GM10266 (cell line): Measurements from ENCODE around the gene TMEM54.

Source experiments
- DNase-seq: peaks from one replicate; pipeline ENCODE4 v3.0.0; 2012; ENCODE audit errors: extremely low spot score
- CTCF ChIP-seq: IDR thresholded peaks from 2 replicates; pipeline ENCODE4 v1.5.1; 2012; ENCODE audit warnings: mild to moderate bottlenecking, low read depth; ENCODE audit not compliant: control insufficient read depth, insufficient read depth; ENCODE audit errors: missing control alignments

Gene TMEM54

GRCh38 chr1:32939655-32940371, 38.6 kb upstream of the TMEM54 start:
- no peak for TF ChIP-seq CTCF
- DNase-seq = no peak

GRCh38 chr1:32937061-32937460, 35.9 kb upstream of the TMEM54 start:
- TF ChIP-seq CTCF = no peak
- DNase-seq = no peak

GRCh38 chr1:32934535-32934934, 33.3 kb upstream of the TMEM54 start:
- DNase-seq = no peak
- TF ChIP-seq CTCF = no peak

- DNase-seq = no peak
- no peak for TF ChIP-seq CTCF
Observed at GRCh38 chr1:32933742-32934322, 32.6 kb upstream of the TMEM54 start.

GRCh38 chr1:32931760-32932159, 30.6 kb upstream of the TMEM54 start:
- no peak for TF ChIP-seq CTCF
- no peak for DNase-seq

GRCh38 chr1:32929366-32929765, 28.2 kb upstream of the TMEM54 start:
- TF ChIP-seq CTCF = no peak
- no peak for DNase-seq

GRCh38 chr1:32928715-32929114, 27.5 kb upstream of the TMEM54 start:
- no peak for DNase-seq
- no peak for TF ChIP-seq CTCF
